NOMO-1 treated with dmso at 0.1 percent for 144 hours (cell line): ENCODE data around the gene P4HB.
"Not testable (repeated sequence)": the region's sequence is repeated elsewhere in the genome, so short reads cannot be mapped to it uniquely, and the experiment has no call there.

Source experiments
- DNase-seq: peaks from one replicate; lab custom pipeline; 2025; ENCODE audit not compliant: unreplicated experiment; lab: John Stamatoyannopoulos, UW

The P4HB gene

GRCh38 chr17:81846743-81847689 lies 13.3 kb downstream of the P4HB start:
- DNase-seq: no peak

GRCh38 chr17:81845881-81846742 lies 14.2 kb downstream of the P4HB start:
- DNase-seq: no peak

GRCh38 chr17:81845361-81845760 lies 15.0 kb downstream of the P4HB start:
- no peak for DNase-seq

- DNase-seq: no peak
Measured at GRCh38 chr17:81844887-81845286, 15.4 kb downstream of the P4HB start.

GRCh38 chr17:81844327-81844851 lies 15.9 kb downstream of the P4HB start:
- DNase-seq: no peak

GRCh38 chr17:81843713-81844326 lies 16.5 kb downstream of the P4HB start:
- no peak for DNase-seq

- no peak for DNase-seq
Measured at GRCh38 chr17:81842725-81843504, 17.4 kb downstream of the P4HB start.

GRCh38 chr17:81842378-81842724 lies 18.0 kb downstream of the P4HB start:
- DNase-seq: no peak

- no peak for DNase-seq
Measured at GRCh38 chr17:81841866-81842265, 18.5 kb downstream of the P4HB start.

- DNase-seq: no peak
Measured at GRCh38 chr17:81840826-81841778, 19.2 kb downstream of the P4HB start.

GRCh38 chr17:81840059-81840458 lies 20.3 kb downstream of the P4HB start:
- DNase-seq: not testable (repeated sequence)

- no peak for DNase-seq
Measured at GRCh38 chr17:81839301-81839700, 21.0 kb downstream of the P4HB start.

GRCh38 chr17:81838753-81839255 lies 21.5 kb downstream of the P4HB start:
- DNase-seq: no peak

GRCh38 chr17:81837641-81838040 lies 22.7 kb downstream of the P4HB start:
- DNase-seq: peak; percentile 88

- DNase-seq: no peak
Measured at GRCh38 chr17:81834831-81835267, 25.5 kb downstream of the P4HB start, which contains the start of gene PPP1R27. Gene PPP1R27 (minus strand): TSS chr17:81835050. CDS start chr17:81834953, 97 bp downstream.

GRCh38 chr17:81833921-81834830 lies 26.2 kb downstream of the P4HB start:
- no peak for DNase-seq

GRCh38 chr17:81833160-81833920 lies 27.0 kb downstream of the P4HB start, which contains the start of gene MCRIP1:
Gene MCRIP1 (minus strand): TSS chr17:81833291. CDS start chr17:81824506, 8,785 bp downstream.
- DNase-seq: peak; percentile 87
